Measurements from ENCODE around the gene LTBP2.

The LTBP2 gene

DNA sequence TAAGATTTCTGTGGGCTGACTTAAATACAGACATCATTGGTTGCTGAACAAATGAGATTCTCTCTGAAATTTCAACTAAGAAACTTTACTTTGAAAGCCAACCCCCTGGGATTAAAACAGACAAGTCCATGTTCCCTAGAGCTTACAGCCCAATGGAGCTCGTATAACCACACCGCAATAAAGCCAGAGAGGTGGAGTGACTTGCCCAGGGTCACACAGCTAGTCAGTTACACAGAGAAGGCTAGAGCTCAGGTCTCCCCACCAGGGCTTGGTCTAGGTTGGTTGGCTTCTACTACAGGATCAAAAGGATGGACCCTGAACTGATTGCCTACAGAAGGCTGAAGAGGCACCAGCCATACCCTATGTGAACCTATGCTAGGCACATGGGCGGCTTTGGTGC, 8.9 kb upstream of the LTBP2 start:
- Histone ChIP-seq H3K27ac (ENCODE audit: low read length) (no peak overlapping the region), H2AFZ (ENCODE audit: low read length) (no peak overlapping the region), H3K4me2 (ENCODE audit: low read depth, low read length) (no peak overlapping the region), H3K79me2 (ENCODE audit: low read length) (no peaks in the 10 kb centered on the region), H3K4me1 (ENCODE audit: low read length) (no peaks in the 10 kb centered on the region), H3K9ac (ENCODE audit: low read length) (no peak overlapping the region), H3K4me3 (ENCODE audit: low read length) (no peak overlapping the region), H3K9me2 (replicated peaks; ENCODE audit: insufficient read depth, low read length) (no peaks in the 10 kb centered on the region), H3K9me3 (replicated peaks; ENCODE audit: insufficient read depth, low read length) (no peaks in the 10 kb centered on the region), H4K20me1 (ENCODE audit: insufficient read depth, low read length) (no peaks in the 10 kb centered on the region), H3K27me3 (replicated peaks; ENCODE audit: insufficient read depth, low read length) (no peaks in the 10 kb centered on the region), H3K36me3 (replicated peaks; ENCODE audit: insufficient read depth, low read length) (no peaks in the 10 kb centered on the region), H3F3A (ENCODE audit: insufficient read depth, low read length) (no peaks in the 10 kb centered on the region)
- TF ChIP-seq EZH2phosphoT487 (IDR thresholded peaks at IDR 0.05; ENCODE audit: low read length) (no peak), CTCF (IDR thresholded peaks at IDR 0.05; ENCODE audit: low read length) (no peak), EZH2 (optimal IDR thresholded peaks at IDR 0.05; ENCODE audit: low read depth, low read length) (no peak)
- DNase-seq = no peak

- no peaks in the 10 kb centered on the region for H3F3A ChIP-seq (ENCODE audit: insufficient read depth, low read length)
Measured at GRCh38 chr14:74620497-74620921, 8.5 kb upstream of the LTBP2 start.

GRCh38 chr14:74619672-74620131, 7.7 kb upstream of the LTBP2 start:
- no peak for TF ChIP-seq EZH2 (optimal IDR thresholded peaks at IDR 0.05; ENCODE audit: low read depth, low read length)
- no peak for TF ChIP-seq EZH2phosphoT487 (IDR thresholded peaks at IDR 0.05; ENCODE audit: low read length)
- no peak for TF ChIP-seq CTCF (IDR thresholded peaks at IDR 0.05; ENCODE audit: low read length)
- H3K79me2 ChIP-seq (ENCODE audit: low read length) = no peaks in the 10 kb centered on the region
- H3K36me3 ChIP-seq (replicated peaks; ENCODE audit: insufficient read depth, low read length) = no peaks in the 10 kb centered on the region
- H3K4me3 ChIP-seq (ENCODE audit: low read length) = no peak overlapping the region
- DNase-seq = no peak
- H2AFZ ChIP-seq (ENCODE audit: low read length) = no peak overlapping the region
- H3K4me2 ChIP-seq (ENCODE audit: low read depth, low read length) = no peak overlapping the region
- no peaks in the 10 kb centered on the region for H3K9me3 ChIP-seq (replicated peaks; ENCODE audit: insufficient read depth, low read length)
- no peaks in the 10 kb centered on the region for H4K20me1 ChIP-seq (ENCODE audit: insufficient read depth, low read length)
- H3K9ac ChIP-seq (ENCODE audit: low read length) = no peak overlapping the region
- H3K4me1 ChIP-seq (ENCODE audit: low read length) = no peaks in the 10 kb centered on the region
- H3K27me3 ChIP-seq (replicated peaks; ENCODE audit: insufficient read depth, low read length) = no peaks in the 10 kb centered on the region
- no peaks in the 10 kb centered on the region for H3F3A ChIP-seq (ENCODE audit: insufficient read depth, low read length)
- no peaks in the 10 kb centered on the region for H3K9me2 ChIP-seq (replicated peaks; ENCODE audit: insufficient read depth, low read length)
- no peak overlapping the region for H3K27ac ChIP-seq (ENCODE audit: low read length)

More at GRCh38 chr14:74620497-74620921, 8.5 kb upstream of the LTBP2 start:
- no peak overlapping the region for H2AFZ ChIP-seq (ENCODE audit: low read length)
- H3K79me2 ChIP-seq (ENCODE audit: low read length) = no peaks in the 10 kb centered on the region
- no peak for DNase-seq
- no peak overlapping the region for H3K4me2 ChIP-seq (ENCODE audit: low read depth, low read length)
- no peaks in the 10 kb centered on the region for H3K9me3 ChIP-seq (replicated peaks; ENCODE audit: insufficient read depth, low read length)
- no peaks in the 10 kb centered on the region for H4K20me1 ChIP-seq (ENCODE audit: insufficient read depth, low read length)
- no peak overlapping the region for H3K4me3 ChIP-seq (ENCODE audit: low read length)
- no peaks in the 10 kb centered on the region for H3K27me3 ChIP-seq (replicated peaks; ENCODE audit: insufficient read depth, low read length)
- H3K9me2 ChIP-seq (replicated peaks; ENCODE audit: insufficient read depth, low read length) = no peaks in the 10 kb centered on the region
- H3K9ac ChIP-seq (ENCODE audit: low read length) = no peak overlapping the region
- no peak overlapping the region for H3K27ac ChIP-seq (ENCODE audit: low read length)
- H3K4me1 ChIP-seq (ENCODE audit: low read length) = no peaks in the 10 kb centered on the region
- no peaks in the 10 kb centered on the region for H3K36me3 ChIP-seq (replicated peaks; ENCODE audit: insufficient read depth, low read length)
- TF ChIP-seq EZH2 (optimal IDR thresholded peaks at IDR 0.05; ENCODE audit: low read depth, low read length) (no peak), EZH2phosphoT487 (IDR thresholded peaks at IDR 0.05; ENCODE audit: low read length) (no peak), CTCF (IDR thresholded peaks at IDR 0.05; ENCODE audit: low read length) (no peak)

Data from MM.1S (cell line).